GM12878 (cell line): ENCODE data around the gene CNTN4. TPM values are rescaled to one million over a fixed set of nuclear protein-coding genes. Genes with fewer than 3 reads are reported as not detected.

Experiments used
- ATAC-seq: fragments of 200-7000 bp; cut with Tn5 transposase; 3 replicates; pipeline ENCODE4 v1.9.1; 2020; ENCODE audit warnings: mild to moderate bottlenecking, moderate library complexity
- BruUV-seq: library from RNA; stranded (reverse); fragments of 400-500 nt; replicated peaks from 2 replicates; lab custom pipeline; 2021; lab: Mats Ljungman, UMichigan
- CTCF ChIA-PET: fragments of 300-600 bp; sonication (Branson Sonifier 250); formaldehyde crosslinking; extraction: SDS; loops from one replicate; lab custom pipeline; 2021; ENCODE audit warnings: inconsistent platforms; lab: Yijun Ruan, JAX
- POLR2A ChIA-PET: fragments of 350-600 bp; formaldehyde crosslinking; extraction: SDS; loops from one replicate; lab custom pipeline; 2021; ENCODE audit warnings: inconsistent platforms; lab: Charles Lee
- RAD21 ChIA-PET: fragments of 300-600 bp; sonication (Branson Sonifier 250); formaldehyde crosslinking; loops from one replicate; lab custom pipeline; 2023; ENCODE audit warnings: antibody characterized with exemption; ENCODE audit not compliant: unreplicated experiment; lab: Charles Lee
- SMC1A ChIA-PET: fragments of 300-600 bp; sonication (Branson Sonifier 250); formaldehyde crosslinking; loops from one replicate; lab custom pipeline; 2023; ENCODE audit not compliant: unreplicated experiment, uncharacterized antibody; lab: Charles Lee
- DNase-seq: peaks from one replicate; pipeline ENCODE4 v3.0.0-alpha.2; 2011; ENCODE audit warnings: low read depth, low spot score
- FAIRE-seq: peaks from 3 replicates; lab custom pipeline; 2011; peaks lifted over from hg19 to GRCh38; lab: Jason Lieb, UNC
- H2AFZ ChIP-seq: 2 replicates; pipeline ENCODE4 v1.6.0; 2011; ENCODE audit warnings: low read depth, low read length, control low read depth; ENCODE audit not compliant: control insufficient read depth
- H3K27ac ChIP-seq: 2 replicates; pipeline ENCODE4 v1.5.1; 2011; ENCODE audit warnings: control low read depth; ENCODE audit not compliant: control insufficient read depth, insufficient read depth
- H3K27me3 ChIP-seq, 2 experiments: replicated peaks in 1 of 2; 2 replicates each; pipeline versions ENCODE4 v1.6.0 to v1.6.1; 2011; ENCODE audit warnings: low read length in 1 of 2; ENCODE audit not compliant: control insufficient read depth in 2 of 2, insufficient read depth in 2 of 2
- H3K36me3 ChIP-seq, 2 experiments: 2 replicates each; pipeline ENCODE4 v1.5.1; 2011; ENCODE audit warnings: low read length in 1 of 2; ENCODE audit not compliant: control insufficient read depth in 2 of 2, insufficient read depth in 2 of 2
- H3K4me1 ChIP-seq: 2 replicates; pipeline ENCODE4 v1.6.1; 2011; ENCODE audit warnings: mild to moderate bottlenecking, low read length, moderate library complexity, mixed read lengths; ENCODE audit not compliant: control insufficient read depth, insufficient read depth
- H3K4me2 ChIP-seq: 2 replicates; pipeline ENCODE4 v1.6.0; 2011; ENCODE audit warnings: control low read depth; ENCODE audit not compliant: control insufficient read depth, insufficient read depth
- H3K4me3 ChIP-seq: fragments of 200-600 bp; sonication (generic); 2 replicates; pipeline ENCODE4 v1.5.1; 2016
- H3K79me2 ChIP-seq: 2 replicates; pipeline ENCODE4 v1.6.0; 2011; ENCODE audit warnings: low read length; ENCODE audit not compliant: control insufficient read depth, insufficient read depth
- H3K9ac ChIP-seq: 2 replicates; pipeline ENCODE4 v1.8.0; 2011; ENCODE audit warnings: low read length, control low read depth, mixed read lengths; ENCODE audit not compliant: control insufficient read depth, insufficient read depth
- H3K9me3 ChIP-seq: replicated peaks from 3 replicates; pipeline ENCODE4 v1.5.1; 2011; ENCODE audit warnings: mild to moderate bottlenecking, low read length; ENCODE audit not compliant: control insufficient read depth, insufficient read depth
- H4K20me1 ChIP-seq: 2 replicates; pipeline ENCODE4 v1.6.0; 2011; ENCODE audit not compliant: control insufficient read depth, insufficient read depth
- BACH1 ChIP-seq: fragments of 450-650 bp; IDR thresholded peaks from 2 replicates; pipeline ENCODE4 v1.6.1; 2017; ENCODE audit warnings: mild to moderate bottlenecking, borderline replicate concordance
- BRCA1 ChIP-seq: IDR thresholded peaks from 2 replicates; pipeline ENCODE4 v1.6.1; 2011; ENCODE audit warnings: low read depth, low read length, improper control_type of control experiment
- EP300 ChIP-seq, 2 experiments: fragments of 150-350 bp in 1 of 2; IDR thresholded peaks; 2 replicates each; pipeline ENCODE4 v1.6.1; 2011 to 2012; ENCODE audit warnings: low read depth in 2 of 2, low read length in 2 of 2, borderline replicate concordance in 1 of 2, improper control_type of control experiment in 1 of 2, inconsistent platforms in 1 of 2; ENCODE audit not compliant: control insufficient read depth in 1 of 2
- HSF1 ChIP-seq: fragments of 150-350 bp; IDR thresholded peaks from 2 replicates; pipeline ENCODE4 v1.6.1; 2014; ENCODE audit warnings: mild to moderate bottlenecking, low read depth, low read length
- MTA3 ChIP-seq: IDR thresholded peaks from 2 replicates; pipeline ENCODE4 v1.6.1; 2012; ENCODE audit warnings: low read length, inconsistent platforms, borderline replicate concordance
- NBN ChIP-seq: fragments of 450-650 bp; IDR thresholded peaks from 2 replicates; pipeline ENCODE4 v1.6.1; 2016
- PAX8 ChIP-seq: fragments of 450-650 bp; IDR thresholded peaks from 2 replicates; pipeline ENCODE4 v1.6.1; 2017; ENCODE audit warnings: mild to moderate bottlenecking, moderate library complexity
- PBX3 ChIP-seq: IDR thresholded peaks from 2 replicates; pipeline ENCODE4 v1.6.1; 2011; ENCODE audit warnings: mild to moderate bottlenecking, low read depth, low read length, moderate library complexity; ENCODE audit not compliant: insufficient replicate concordance
- RB1 ChIP-seq: fragments of 450-650 bp; formaldehyde crosslinking; IDR thresholded peaks from 2 replicates; pipeline ENCODE4 v1.6.1; 2017; ENCODE audit warnings: mild to moderate bottlenecking, borderline replicate concordance
- RELB ChIP-seq: fragments of 450-650 bp; IDR thresholded peaks from 2 replicates; pipeline ENCODE4 v1.6.1; 2017; ENCODE audit warnings: low read depth, mild to moderate bottlenecking, moderate library complexity
- RUNX3 ChIP-seq: IDR thresholded peaks from 2 replicates; pipeline ENCODE4 v1.6.1; 2012; ENCODE audit warnings: low read length, inconsistent platforms
- SMAD5 ChIP-seq: IDR thresholded peaks from 2 replicates; pipeline ENCODE4 v1.6.1; 2016; ENCODE audit warnings: antibody characterized with exemption, low read depth
- SP1 ChIP-seq: IDR thresholded peaks from one replicate; pipeline ENCODE4 v1.6.1; 2011; ENCODE audit warnings: low read depth, low read length
- SPI1 ChIP-seq: IDR thresholded peaks from 2 replicates; pipeline ENCODE4 v1.6.1; 2011; ENCODE audit warnings: low read depth, mild to moderate bottlenecking, low read length, moderate library complexity, borderline replicate concordance; ENCODE audit not compliant: insufficient read depth
- SRF ChIP-seq, 2 experiments: IDR thresholded peaks; 2 replicates each; pipeline ENCODE4 v1.6.1; 2011; ENCODE audit warnings: low read depth in 2 of 2, low read length in 2 of 2, mild to moderate bottlenecking in 1 of 2, moderate library complexity in 1 of 2
- TAF1 ChIP-seq: IDR thresholded peaks from 2 replicates; pipeline ENCODE4 v1.6.1; 2011; ENCODE audit warnings: mild to moderate bottlenecking, low read depth, low read length, borderline replicate concordance
- YY1 ChIP-seq: IDR thresholded peaks from 2 replicates; pipeline ENCODE4 v1.6.1; 2011; ENCODE audit warnings: low read depth, mild to moderate bottlenecking, low read length
- ZBTB4 ChIP-seq: fragments of 450-650 bp; formaldehyde crosslinking; IDR thresholded peaks from 2 replicates; pipeline ENCODE4 v1.4.0; 2022; ENCODE audit warnings: mild to moderate bottlenecking, moderate library complexity
- ZSCAN29 ChIP-seq: fragments of 450-650 bp; IDR thresholded peaks from 2 replicates; pipeline ENCODE4 v1.6.1; 2017; ENCODE audit warnings: mild to moderate bottlenecking, moderate library complexity
- WGBS: methylation state at CpG from one replicate; pipeline ENCODE4 v1.1.6; 2016; ENCODE audit warnings: low lambda C conversion rate; ENCODE audit not compliant: insufficient replicate concordance, insufficient coverage; ENCODE audit errors: missing lambda C conversion rate; 5-methylcytosine and 5-hydroxymethylcytosine counted together
- in situ Hi-C: fragments of 300-500 bp; cut with MboI; formaldehyde crosslinking; loops from 9 replicates; pipeline ENCODE4 v1.14.3; 2018; ENCODE audit warnings: mixed read lengths
- intact Hi-C: fragments of 100-400 bp; cut with micrococcal nuclease; formaldehyde crosslinking; loops from one replicate; pipeline ENCODE4 v1.14.2; 2022; ENCODE audit not compliant: unreplicated experiment
- polyA plus RNA-seq, 11 experiments: library from polyadenylated mRNA; depleted of rRNA in 4 of 11; unstranded in 6 of 11; stranded (reverse) in 5 of 11; fragments of >200 nt; fragmentation: Nextera tagmentation in 4 of 11; fragmentation: Illumina TruSeq in 1 of 11; extraction: Ambion mirVana in 4 of 11; extraction: Trizol in 1 of 11; gene quantifications; 1 replicate in 1 of 11; 2 replicates in 10 of 11; pipeline versions ENCODE4 v1.2.1 to v1.2.3, GENCODE V29; 2011 to 2016; ENCODE audit warnings: inconsistent platforms in 2 of 11, missing spikeins in 2 of 11, low read depth in 1 of 11
- total RNA-seq, 4 experiments: library from RNA; depleted of rRNA in 3 of 4; stranded (reverse); fragments of >200 nt in 3 of 4; fragmentation: Illumina TruSeq in 1 of 4; extraction: Trizol in 1 of 4; gene quantifications; 2 replicates each; pipeline versions ENCODE4 v1.2.1 to v1.2.3, GENCODE V29; 2013 to 2021

Gene CNTN4
- total and polyA plus RNA-seq, 10 of the 15 experiments (the other 5 are each of a cell fraction or from before 2014, with no cell fraction given), result 0.05 to 0.43 (median 0.15) TPM; not detected in 1

GRCh38 chr3:3084890-3085289, 986.2 kb downstream of the CNTN4 start:
- H3K9ac ChIP-seq, result no peak overlapping the region
- no peaks in the 10 kb centered on the region; the same call in 2 of the 3 replicates for H3K9me3 ChIP-seq
- H3K36me3 ChIP-seq, result no peaks in the 10 kb centered on the region
- ChIA-PET CTCF (no interaction called here), SMC1A (interaction anchor here (1.2 to 1.3 kb wide), 2 partner anchors 10 to 17 kb away, joined by 3 to 5 read pairs; no protein-coding TSS in a partner anchor), POLR2A (no interaction called here), RAD21 (no interaction called here)
- 74% methylated on average over 3 of the region's 3 CpGs for WGBS
- no TSS peak for BruUV-seq
- intact Hi-C loops, result no loop called here
- H3K4me3 ChIP-seq, result no peak overlapping the region
- H3K27ac ChIP-seq, result no peak overlapping the region
- no peaks in the 10 kb centered on the region for H3K27me3 ChIP-seq
- H2AFZ ChIP-seq, result no peak overlapping the region
- no peak overlapping the region for H3K4me2 ChIP-seq
- ATAC-seq (no peak), FAIRE-seq (no peak), DNase-seq (no peak)
- in situ Hi-C loops, result no loop called here
- H3K4me1 ChIP-seq, result peaks cover 39% of the 10 kb centered on the region
- no peaks in the 10 kb centered on the region for H4K20me1 ChIP-seq
- H3K79me2 ChIP-seq, result no peaks in the 10 kb centered on the region
- TF ChIP-seq SRF (IDR thresholded peaks at IDR 0.05; ENCODE audit: low read depth in 2 of 2, low read length in 2 of 2) (no peak), PBX3 (no peak), ZBTB4 (CRISPR knock-in tag) (no peak), BACH1 (no peak), PAX8 (no peak), MTA3 (no peak), SP1 (no peak), ZSCAN29 (no peak), SMAD5 (no peak), RELB (no peak), EP300 (IDR thresholded peaks at IDR 0.05; ENCODE audit: borderline replicate concordance in 1 of 2, control insufficient read depth in 1 of 2, low read depth in 2 of 2, low read length in 2 of 2) (no peak), HSF1 (no peak), SPI1 (no peak), YY1 (no peak), RB1 (no peak), RUNX3 (no peak), TAF1 (no peak), NBN (no peak), BRCA1 (no peak)
